Pancreas (tissue), 10 donors: Measurements from ENCODE around the gene MYL3. TPM values are rescaled to one million over a fixed set of nuclear protein-coding genes. Genes with fewer than 3 reads are reported as not detected.

Experiments
- ATAC-seq, 4 donors: fragments of 200-7000 bp; cut with Tn5 transposase; one replicate each; pipeline versions ENCODE4 v1.8.0 to v1.9.1; 2020; ENCODE audit warnings: mild to moderate bottlenecking in 4 of 4, moderate library complexity in 4 of 4
- DNase-seq, 6 donors: peaks; one replicate each; pipeline ENCODE4 v3.0.0-alpha.2; 2020
- FAIRE-seq: peaks from 2 replicates; lab custom pipeline; 2012; peaks lifted over from hg19 to GRCh38; lab: Jason Lieb, UNC
- H3K27ac ChIP-seq, 4 donors: fragments of 200-600 bp; sonication (generic); 1 replicate in 3 of 4; 2 replicates in 1 of 4; pipeline versions ENCODE4 v1.5.0 to v1.8.0; 2020
- H3K27me3 ChIP-seq, 4 donors: fragments of 200-600 bp; one replicate each; pipeline ENCODE4 v1.8.0; 2021
- H3K36me3 ChIP-seq, 3 donors: fragments of 200-600 bp; sonication (generic) in 1 of 3; one replicate each; pipeline versions ENCODE4 v1.5.0 to v1.8.0; 2020 to 2021
- H3K4me1 ChIP-seq, 3 donors: fragments of 200-600 bp; one replicate each; pipeline ENCODE4 v1.8.0; 2021
- H3K4me3 ChIP-seq, 4 donors: fragments of 200-600 bp; sonication (generic) in 2 of 4; one replicate each; pipeline versions ENCODE4 v1.5.0 to v1.8.0; 2020 to 2021
- H3K9me3 ChIP-seq, 4 donors: fragments of 200-600 bp; one replicate each; pipeline ENCODE4 v1.8.0; 2021
- CTCF ChIP-seq, 4 donors: fragments of 200-600 bp; sonication (generic) in 3 of 4; IDR thresholded peaks; one replicate each; pipeline versions ENCODE4 v1.5.0 to v1.8.0; 2021; ENCODE audit warnings: antibody characterized with exemption in 4 of 4
- WGBS, 2 donors: extraction: QIAGEN DNeasy Blood & Tissue Kit; methylation state at CpG; one replicate each; pipeline ENCODE4 v1.1.7; 2013; 5-methylcytosine and 5-hydroxymethylcytosine counted together
- intact Hi-C, 3 donors: fragments of 100-400 bp; cut with DNase I; formaldehyde crosslinking; loops; one replicate each; pipeline versions ENCODE4 v1.11.1 to v1.14.2; 2022
- polyA plus RNA-seq, 2 donors: library from polyadenylated mRNA; stranded (reverse); fragments of 200-250 nt; gene quantifications; one replicate each; pipeline ENCODE4 v1.2.3, GENCODE V29; 2013
- total RNA-seq, 6 donors: library from RNA; stranded (reverse); fragmentation: NEBNext Ultra II Directional in 4 of 6; extraction: Animal tissue kit (Norgen Biotek cat#: 25700) in 4 of 6; gene quantifications; one replicate each; pipeline versions ENCODE4 v1.2.1 to v1.2.4, GENCODE V29; 2021 to 2023
- donor health status: healthy with polysubstance abuse.
- donor health status: DM: no; HTN: no; CAD: no; lungs with moderate emphysema.
- donor health status: DM: no; HTN: no; CAD: no.
- donor health status: control.
- donor health status: control.
- donor health status: Bipolar disorder and iron deficiency.
- donor health status: DM: yes; HTN: yes; CAD: no.
- donor health status: DM: no; HTN: no; CAD: no.
- donor health status: DM: no; HTN: no; CAD: no.
- donor health status: DM: yes; HTN: yes; CAD: no.

MYL3 gene
- total and polyA plus RNA-seq, 8 donors = 0.26 to 2.5 (median 0.71) TPM; not detected in 2

- no peak for FAIRE-seq
- no peak for DNase-seq
- Histone ChIP-seq H3K27ac (peak overlapping the region; percentile 68 to 89 (median 81)), H3K4me3 (peak overlapping the region in 3 of 4 donors; percentile 34 to 59 (median 46)), H3K9me3 (no peaks in the 10 kb centered on the region), H3K36me3 (no peaks in the 10 kb centered on the region), H3K4me1 (peaks cover 0 to 3% (median 0%) of the 10 kb centered on the region in 3 donors), H3K27me3 (no peaks in the 10 kb centered on the region)
- intact Hi-C loops = no loop called here
- no peak for ATAC-seq
- TF ChIP-seq CTCF (IDR thresholded peaks at IDR 0.05) = no peak
- WGBS, 2 donors = 48 to 49% methylated on average over 11 of the region's 11 CpGs
Observed at GRCh38 chr3:46844881-46845312, 18.3 kb downstream of the MYL3 start.

GRCh38 chr3:46844397-46844796 is 18.8 kb downstream of the MYL3 start:
- ATAC-seq = no peak
- no peak for TF ChIP-seq CTCF (IDR thresholded peaks at IDR 0.05)
- DNase-seq = no peak
- WGBS, 2 donors = 87 to 95% methylated on average over 3 of the region's 3 CpGs
- no peaks in the 10 kb centered on the region for H3K36me3 ChIP-seq
- no peak overlapping the region for H3K27ac ChIP-seq
- H3K27me3 ChIP-seq = no peaks in the 10 kb centered on the region
- intact Hi-C loops = no loop called here
- H3K4me1 ChIP-seq = peaks cover 0 to 3% (median 0%) of the 10 kb centered on the region in 3 donors
- H3K9me3 ChIP-seq = no peaks in the 10 kb centered on the region
- no peak for FAIRE-seq
- no peak overlapping the region for H3K4me3 ChIP-seq

- WGBS, 2 donors = 95 to 100% methylated on average over 3 of the region's 3 CpGs
- no peak for FAIRE-seq
- intact Hi-C loops = no loop called here
Observed at GRCh38 chr3:46843508-46843907, 19.7 kb downstream of the MYL3 start.

GRCh38 chr3:46840491-46840890 is 22.8 kb downstream of the MYL3 start:
- intact Hi-C loops = no loop called here
- no peak for DNase-seq
- H3K9me3 ChIP-seq = no peaks in the 10 kb centered on the region
- H3K4me1 ChIP-seq = no peaks in the 10 kb centered on the region
- no peak for TF ChIP-seq CTCF (IDR thresholded peaks at IDR 0.05)
- no peaks in the 10 kb centered on the region for H3K36me3 ChIP-seq
- no peaks in the 10 kb centered on the region for H3K27me3 ChIP-seq
- 100% methylated on average over 1 of the region's 1 CpG for WGBS, 2 donors
- H3K27ac ChIP-seq = no peak overlapping the region
- no peak overlapping the region for H3K4me3 ChIP-seq
- no peak for ATAC-seq
- FAIRE-seq = no peak

More at GRCh38 chr3:46843508-46843907, 19.7 kb downstream of the MYL3 start:
- Histone ChIP-seq H3K4me1 (peaks cover 0 to 3% (median 0%) of the 10 kb centered on the region in 3 donors), H3K27ac (no peak overlapping the region), H3K4me3 (no peak overlapping the region), H3K27me3 (no peaks in the 10 kb centered on the region), H3K9me3 (no peaks in the 10 kb centered on the region), H3K36me3 (no peaks in the 10 kb centered on the region)
- no peak for TF ChIP-seq CTCF (IDR thresholded peaks at IDR 0.05)
- ATAC-seq (no peak), DNase-seq (no peak)

GRCh38 chr3:46838301-46838700 is 24.9 kb downstream of the MYL3 start:
- intact Hi-C loops = no loop called here
- 56 to 66% methylated on average over 2 of the region's 2 CpGs for WGBS, 2 donors
- Histone ChIP-seq H3K36me3 (no peaks in the 10 kb centered on the region), H3K27ac (no peak overlapping the region), H3K4me3 (no peak overlapping the region), H3K9me3 (no peaks in the 10 kb centered on the region), H3K27me3 (no peaks in the 10 kb centered on the region), H3K4me1 (no peaks in the 10 kb centered on the region)
- no peak for TF ChIP-seq CTCF (IDR thresholded peaks at IDR 0.05)
- ATAC-seq (no peak), DNase-seq (no peak), FAIRE-seq (no peak)
